RWPE1 (cell line): ENCODE measurements around the gene PHACTR3.

Source experiments
- CTCF ChIA-PET: fragments of 350-600 bp; sonication (Branson Sonifier 250); formaldehyde crosslinking; extraction: SDS; loops from one replicate; lab custom pipeline; 2021; lab: Yijun Ruan, JAX
- POLR2A ChIA-PET: fragments of 400-600 bp; formaldehyde crosslinking; extraction: SDS; loops from one replicate; lab custom pipeline; 2020; ENCODE audit warnings: antibody characterized with exemption; ENCODE audit not compliant: low non-redundant PET; lab: Yijun Ruan, JAX
- DNase-seq: peaks from one replicate; pipeline ENCODE4 v3.0.0; 2012; ENCODE audit warnings: low spot score
- H3K27ac ChIP-seq: fragments of 450-650 bp; 2 replicates; pipeline ENCODE4 v1.5.1; 2017
- TF ChIP-seq, protein P1 (sequence below): fragments of 450-650 bp; conservative IDR thresholded peaks from 2 replicates; pipeline ENCODE4 v1.5.1; 2017; ENCODE audit warnings: low read depth, mild to moderate bottlenecking

Gene PHACTR3

DNA sequence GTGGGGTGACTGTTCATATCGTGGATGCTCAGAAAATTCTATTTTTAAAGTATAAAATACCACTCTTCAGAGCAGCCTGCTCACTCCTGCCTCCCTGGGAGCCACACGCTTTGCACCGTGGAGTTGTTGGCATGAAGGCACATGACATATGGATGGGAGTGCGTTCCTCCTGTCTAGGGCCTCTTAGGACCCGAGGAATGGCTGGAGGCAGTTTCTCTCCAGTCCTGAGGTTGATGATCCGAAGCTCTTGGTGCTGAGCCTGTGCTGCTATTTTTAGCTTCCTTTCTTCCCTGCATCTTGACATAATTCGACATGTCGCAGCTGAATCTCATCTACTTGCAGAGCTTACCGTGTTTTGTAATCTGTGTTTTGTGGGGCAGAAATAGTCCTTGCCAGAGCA is 73.9 kb downstream of the PHACTR3 start:
- TF ChIP-seq, protein P1, sequence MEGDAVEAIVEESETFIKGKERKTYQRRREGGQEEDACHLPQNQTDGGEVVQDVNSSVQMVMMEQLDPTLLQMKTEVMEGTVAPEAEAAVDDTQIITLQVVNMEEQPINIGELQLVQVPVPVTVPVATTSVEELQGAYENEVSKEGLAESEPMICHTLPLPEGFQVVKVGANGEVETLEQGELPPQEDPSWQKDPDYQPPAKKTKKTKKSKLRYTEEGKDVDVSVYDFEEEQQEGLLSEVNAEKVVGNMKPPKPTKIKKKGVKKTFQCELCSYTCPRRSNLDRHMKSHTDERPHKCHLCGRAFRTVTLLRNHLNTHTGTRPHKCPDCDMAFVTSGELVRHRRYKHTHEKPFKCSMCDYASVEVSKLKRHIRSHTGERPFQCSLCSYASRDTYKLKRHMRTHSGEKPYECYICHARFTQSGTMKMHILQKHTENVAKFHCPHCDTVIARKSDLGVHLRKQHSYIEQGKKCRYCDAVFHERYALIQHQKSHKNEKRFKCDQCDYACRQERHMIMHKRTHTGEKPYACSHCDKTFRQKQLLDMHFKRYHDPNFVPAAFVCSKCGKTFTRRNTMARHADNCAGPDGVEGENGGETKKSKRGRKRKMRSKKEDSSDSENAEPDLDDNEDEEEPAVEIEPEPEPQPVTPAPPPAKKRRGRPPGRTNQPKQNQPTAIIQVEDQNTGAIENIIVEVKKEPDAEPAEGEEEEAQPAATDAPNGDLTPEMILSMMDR: no peak
- CTCF ChIA-PET: no interaction called here
- H3K27ac ChIP-seq: no peak overlapping the region
- no peak for DNase-seq
- POLR2A ChIA-PET: interaction anchor here (0.7 kb wide), 1 partner anchor 74 kb away, joined by 5 read pairs; the partner anchor contains the start of gene PHACTR3

DNA sequence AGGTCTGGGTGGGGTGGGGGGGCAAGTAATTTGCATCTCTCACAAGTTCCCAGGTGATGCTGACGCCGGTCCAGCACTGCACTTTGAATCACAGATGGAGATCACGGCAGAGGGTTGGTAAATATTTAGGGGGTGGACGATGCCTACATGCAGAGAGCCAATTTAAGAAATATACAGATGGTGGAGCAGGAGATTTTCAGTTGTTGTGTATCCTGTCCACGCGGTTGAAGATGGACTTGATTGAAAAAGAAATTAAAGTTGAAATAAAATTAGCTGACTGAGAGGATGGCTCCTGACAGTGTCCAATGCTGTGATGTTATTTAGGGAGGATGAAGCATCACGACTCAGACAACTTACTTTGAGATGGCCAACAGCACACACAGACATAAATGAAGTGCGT is 74.6 kb downstream of the PHACTR3 start:
- ChIA-PET POLR2A (interaction anchor here (0.7 kb wide), 1 partner anchor 75 kb away, joined by 5 read pairs; the partner anchor contains the start of gene PHACTR3), CTCF (interaction anchor here (0.7 kb wide), 1 partner anchor 747 kb away, joined by 3 read pairs; no protein-coding TSS in a partner anchor)
- H3K27ac ChIP-seq: no peak overlapping the region
- TF ChIP-seq, protein P1: no peak
- no peak for DNase-seq

DNA sequence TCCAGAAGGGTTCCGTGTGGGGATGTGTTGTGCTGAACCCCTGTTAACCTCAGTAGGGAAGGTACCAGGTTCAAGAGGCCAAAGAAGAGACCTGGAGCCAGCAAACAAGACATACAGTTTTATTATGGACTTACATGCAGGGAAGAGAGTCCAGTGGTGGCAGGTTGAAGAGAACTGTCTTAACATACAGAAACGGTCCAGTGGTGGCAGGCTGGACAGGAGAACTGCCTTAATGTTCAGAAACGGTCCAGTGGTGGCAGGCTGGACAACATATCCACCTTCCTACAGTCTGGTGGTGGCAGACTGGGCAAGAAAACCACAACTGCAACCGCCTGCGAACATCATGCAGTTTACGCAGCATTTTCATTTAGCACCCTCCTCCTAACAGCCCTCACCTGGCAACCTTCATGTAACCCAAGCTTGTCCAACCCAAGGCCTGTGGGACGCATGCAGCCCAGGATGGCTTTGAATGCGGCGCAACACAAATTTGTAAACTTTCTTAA is 75.9 kb downstream of the PHACTR3 start:
- DNase-seq: no peak
- TF ChIP-seq, protein P1: no peak
- ChIA-PET POLR2A (no interaction called here), CTCF (interaction anchor here (0.7 kb wide), 1 partner anchor 55 kb away, joined by 5 read pairs; no protein-coding TSS in a partner anchor)
- H3K27ac ChIP-seq: no peak overlapping the region

DNA sequence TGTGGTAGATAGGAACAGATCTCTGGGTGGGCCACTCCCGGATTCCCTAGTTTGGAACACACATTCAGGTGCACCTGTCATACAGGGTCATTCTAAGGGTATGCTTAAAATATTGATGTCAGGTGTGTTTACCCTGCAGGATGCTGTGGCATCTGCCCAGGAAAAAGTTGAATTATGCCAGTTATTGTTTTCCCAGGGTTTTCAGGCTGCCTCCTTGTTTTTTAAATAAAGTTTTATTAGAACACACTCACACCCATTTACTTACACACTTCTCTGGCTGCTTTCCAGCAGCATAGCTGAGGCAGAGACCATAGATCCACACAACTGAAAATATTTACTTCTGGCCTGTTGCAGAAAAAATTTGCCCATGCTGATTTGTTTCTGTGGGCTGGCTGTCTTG is 76.5 kb downstream of the PHACTR3 start:
- TF ChIP-seq, protein P1: no peak
- ChIA-PET POLR2A (no interaction called here), CTCF (no interaction called here)
- no peak overlapping the region for H3K27ac ChIP-seq
- no peak for DNase-seq

DNA sequence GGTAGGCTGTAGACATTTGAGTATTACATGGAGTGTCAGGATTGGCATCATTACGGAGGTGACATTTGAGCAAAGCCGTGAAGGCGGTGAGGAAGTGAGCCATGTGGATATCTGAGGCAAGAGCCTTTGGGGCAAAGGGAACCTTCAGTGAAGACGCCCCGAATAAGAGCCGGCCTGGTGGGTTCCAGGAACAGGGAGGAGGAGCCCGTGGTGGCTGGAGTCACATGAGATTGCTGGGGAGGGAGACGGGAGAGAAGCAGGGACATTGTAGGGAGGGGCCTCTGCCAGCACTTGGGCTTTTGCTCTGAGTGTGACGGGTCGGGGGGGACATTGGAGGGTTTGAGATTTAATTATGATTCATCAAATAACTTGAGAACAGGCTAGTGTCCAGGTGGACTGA is 78.3 kb downstream of the PHACTR3 start:
- DNase-seq: no peak
- H3K27ac ChIP-seq: no peak overlapping the region
- TF ChIP-seq, protein P1: no peak
- POLR2A ChIA-PET: no interaction called here
- CTCF ChIA-PET: no interaction called here

DNA sequence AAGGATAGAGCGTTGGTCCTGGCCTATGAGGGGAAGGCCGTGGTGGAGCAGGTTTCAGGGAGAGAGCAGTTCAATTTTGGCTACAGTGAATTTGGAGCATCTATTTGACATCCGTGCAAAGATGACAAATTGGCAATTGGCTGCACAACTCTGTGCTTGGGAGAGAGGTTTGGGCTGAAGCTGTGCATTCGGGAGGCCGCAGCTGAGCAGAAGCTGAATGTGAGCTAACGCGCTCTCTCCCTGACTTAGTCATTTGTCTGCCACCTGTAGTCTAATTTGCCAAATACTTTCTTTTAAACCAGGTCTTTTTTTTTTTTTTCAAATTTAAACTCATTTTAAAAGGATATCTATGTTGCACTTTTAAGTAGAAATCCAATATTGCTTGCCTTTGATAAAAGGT is 78.8 kb downstream of the PHACTR3 start:
- ChIA-PET POLR2A (no interaction called here), CTCF (interaction anchor here (0.6 to 0.7 kb wide), 2 partner anchors 31 to 778 kb away, joined by 4 read pairs; no protein-coding TSS in a partner anchor)
- TF ChIP-seq, protein P1: no peak
- H3K27ac ChIP-seq: no peak overlapping the region
- DNase-seq: no peak
